Measurements from ENCODE around the gene CDK14.

Gene CDK14

GRCh38 chr7:91005841-91006240 lies 409.7 kb downstream of the CDK14 start:
- DNase-seq (ENCODE audit: low read depth), result no peak

GRCh38 chr7:91007371-91007770 lies 411.2 kb downstream of the CDK14 start:
- DNase-seq (ENCODE audit: low read depth), result no peak

GRCh38 chr7:91013078-91013477 lies 417.0 kb downstream of the CDK14 start:
- DNase-seq (ENCODE audit: low read depth), result no peak

- DNase-seq (ENCODE audit: low read depth), result no peak
Measured at GRCh38 chr7:91019686-91020385, 423.7 kb downstream of the CDK14 start.

GRCh38 chr7:91020636-91021385 lies 424.7 kb downstream of the CDK14 start:
- no peak for DNase-seq (ENCODE audit: low read depth)

GRCh38 chr7:91021956-91022355 lies 425.8 kb downstream of the CDK14 start:
- DNase-seq (ENCODE audit: low read depth), result no peak

GRCh38 chr7:91025906-91026390 lies 429.8 kb downstream of the CDK14 start:
- DNase-seq (ENCODE audit: low read depth), result no peak

GRCh38 chr7:91029688-91030087 lies 433.6 kb downstream of the CDK14 start:
- no peak for DNase-seq (ENCODE audit: low read depth)

- DNase-seq (ENCODE audit: low read depth), result no peak
Measured at GRCh38 chr7:91030680-91031380, 434.7 kb downstream of the CDK14 start.

GRCh38 chr7:91031757-91032156 lies 435.6 kb downstream of the CDK14 start:
- DNase-seq (ENCODE audit: low read depth), result no peak

GRCh38 chr7:91033574-91033973 lies 437.5 kb downstream of the CDK14 start:
- no peak for DNase-seq (ENCODE audit: low read depth)

GRCh38 chr7:91034459-91035368 lies 438.6 kb downstream of the CDK14 start:
- DNase-seq (ENCODE audit: low read depth), result no peak

GRCh38 chr7:91039033-91039432 lies 442.9 kb downstream of the CDK14 start:
- no peak for DNase-seq (ENCODE audit: low read depth)

GRCh38 chr7:91041141-91041540 lies 445.0 kb downstream of the CDK14 start:
- no peak for DNase-seq (ENCODE audit: low read depth)

- DNase-seq (ENCODE audit: low read depth), result no peak
Measured at GRCh38 chr7:91041901-91042484, 445.9 kb downstream of the CDK14 start.

- DNase-seq (ENCODE audit: low read depth), result no peak
Measured at GRCh38 chr7:91043186-91043585, 447.1 kb downstream of the CDK14 start.

GRCh38 chr7:91043924-91044645 lies 448.0 kb downstream of the CDK14 start:
- DNase-seq (ENCODE audit: low read depth), result no peak

- DNase-seq (ENCODE audit: low read depth), result no peak
Measured at GRCh38 chr7:91045606-91046005, 449.5 kb downstream of the CDK14 start.

- no peak for DNase-seq (ENCODE audit: low read depth)
Measured at GRCh38 chr7:91046322-91047089, 450.4 kb downstream of the CDK14 start.

- DNase-seq (ENCODE audit: low read depth), result no peak
Measured at GRCh38 chr7:91047636-91048035, 451.5 kb downstream of the CDK14 start.
